ENCODE results near the gene PKD1. TPM values are rescaled to one million over a fixed set of nuclear protein-coding genes. Genes with fewer than 3 reads are reported as not detected.
A peak's percentile ranks its signal among the peaks of the same experiment; 100 is the strongest.

PKD1 gene
- total RNA-seq, 4 donors from 2014 or later, result 207 to 542 (median 381) TPM

DNA sequence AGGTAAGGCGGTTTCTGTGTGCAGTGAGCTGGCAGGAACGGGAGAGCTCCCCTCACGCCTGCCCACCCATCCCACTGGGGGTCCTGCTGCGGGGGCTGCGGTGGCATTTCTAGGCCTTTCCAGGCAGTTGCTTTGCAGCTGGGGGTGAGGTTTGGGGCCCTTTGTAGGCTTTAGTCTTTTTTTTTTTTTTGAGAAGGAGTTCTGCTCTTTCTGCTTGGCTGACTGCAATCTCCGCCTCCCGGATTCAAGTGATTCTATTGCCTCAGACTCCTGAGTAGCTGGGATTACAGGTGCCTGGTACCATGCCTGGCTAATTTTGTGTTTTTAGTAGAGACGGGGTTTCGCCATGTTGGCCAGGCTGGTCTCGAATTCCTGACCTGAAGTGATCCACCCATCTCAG, 76.8 kb downstream of the PKD1 start:
- no peak for DNase-seq (ENCODE audit: low spot score in 2 of 2)
- no peaks in the 10 kb centered on the region for H3K27me3 ChIP-seq
- H3K4me1 ChIP-seq, result peaks cover 0 to 19% (median 0%) of the 10 kb centered on the region in 4 donors
- H3K27ac ChIP-seq, result no peak overlapping the region
- peaks cover 0 to 93% (median 4%) of the 10 kb centered on the region in 3 donors for H3K36me3 ChIP-seq
- H3K9me3 ChIP-seq, result no peaks in the 10 kb centered on the region
- no peak overlapping the region for H3K4me3 ChIP-seq
- 91 to 94% methylated on average over 10 of the region's 10 CpGs for WGBS, 2 donors
- no peak for TF ChIP-seq POLR2A (IDR thresholded peaks at IDR 0.05)
- TF ChIP-seq, protein P1, sequence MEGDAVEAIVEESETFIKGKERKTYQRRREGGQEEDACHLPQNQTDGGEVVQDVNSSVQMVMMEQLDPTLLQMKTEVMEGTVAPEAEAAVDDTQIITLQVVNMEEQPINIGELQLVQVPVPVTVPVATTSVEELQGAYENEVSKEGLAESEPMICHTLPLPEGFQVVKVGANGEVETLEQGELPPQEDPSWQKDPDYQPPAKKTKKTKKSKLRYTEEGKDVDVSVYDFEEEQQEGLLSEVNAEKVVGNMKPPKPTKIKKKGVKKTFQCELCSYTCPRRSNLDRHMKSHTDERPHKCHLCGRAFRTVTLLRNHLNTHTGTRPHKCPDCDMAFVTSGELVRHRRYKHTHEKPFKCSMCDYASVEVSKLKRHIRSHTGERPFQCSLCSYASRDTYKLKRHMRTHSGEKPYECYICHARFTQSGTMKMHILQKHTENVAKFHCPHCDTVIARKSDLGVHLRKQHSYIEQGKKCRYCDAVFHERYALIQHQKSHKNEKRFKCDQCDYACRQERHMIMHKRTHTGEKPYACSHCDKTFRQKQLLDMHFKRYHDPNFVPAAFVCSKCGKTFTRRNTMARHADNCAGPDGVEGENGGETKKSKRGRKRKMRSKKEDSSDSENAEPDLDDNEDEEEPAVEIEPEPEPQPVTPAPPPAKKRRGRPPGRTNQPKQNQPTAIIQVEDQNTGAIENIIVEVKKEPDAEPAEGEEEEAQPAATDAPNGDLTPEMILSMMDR (IDR thresholded peaks at IDR 0.05), result no peak
- TF ChIP-seq EP300 (IDR thresholded peaks at IDR 0.05), result no peak

- Histone ChIP-seq H3K27ac (no peak overlapping the region), H3K36me3 (peaks cover 0 to 93% (median 0%) of the 10 kb centered on the region in 3 donors), H3K27me3 (no peaks in the 10 kb centered on the region), H3K4me1 (peaks cover 0 to 24% (median 0%) of the 10 kb centered on the region in 4 donors), H3K4me3 (no peak overlapping the region), H3K9me3 (no peaks in the 10 kb centered on the region)
- TF ChIP-seq, protein P1 (IDR thresholded peaks at IDR 0.05), result no peak
- TF ChIP-seq EP300 (IDR thresholded peaks at IDR 0.05) (no peak), POLR2A (IDR thresholded peaks at IDR 0.05) (no peak)
- DNase-seq (ENCODE audit: low spot score in 2 of 2), result no peak
- WGBS, 2 donors, result 77 to 89% methylated on average over 11 to 13 of the region's 13 CpGs
Measured at GRCh38 chr16:2058420-2058819, 77.3 kb downstream of the PKD1 start.

GRCh38 chr16:2057438-2057837, 78.3 kb downstream of the PKD1 start:
- 75 to 89% methylated on average over 10 of the region's 10 CpGs for WGBS, 2 donors

GRCh38 chr16:2056681-2057407, 78.9 kb downstream of the PKD1 start:
- Histone ChIP-seq H3K4me3 (no peak overlapping the region), H3K27ac (peak overlapping the region in 2 of 4 donors; percentile 54 to 67), H3K9me3 (no peaks in the 10 kb centered on the region), H3K27me3 (no peaks in the 10 kb centered on the region), H3K36me3 (peaks cover 0 to 93% (median 0%) of the 10 kb centered on the region in 3 donors), H3K4me1 (peaks cover 0 to 27% (median 0%) of the 10 kb centered on the region in 4 donors)
- no peak for DNase-seq (ENCODE audit: low spot score in 2 of 2)
- WGBS, 2 donors, result 62 to 64% methylated on average over 11 to 19 of the region's 19 CpGs
- TF ChIP-seq, protein P1 (IDR thresholded peaks at IDR 0.05), result peak; percentile 10 to 54 (median 34)
- TF ChIP-seq POLR2A (IDR thresholded peaks at IDR 0.05), result no peak

More at GRCh38 chr16:2057438-2057837, 78.3 kb downstream of the PKD1 start:
- no peak for TF ChIP-seq EP300 (IDR thresholded peaks at IDR 0.05)
- TF ChIP-seq, protein P1 (IDR thresholded peaks at IDR 0.05), result no peak
- TF ChIP-seq POLR2A (IDR thresholded peaks at IDR 0.05), result no peak
- Histone ChIP-seq H3K27me3 (no peaks in the 10 kb centered on the region), H3K9me3 (no peaks in the 10 kb centered on the region), H3K4me3 (no peak overlapping the region), H3K36me3 (peaks cover 0 to 93% (median 0%) of the 10 kb centered on the region in 3 donors), H3K27ac (peak overlapping the region in 1 of 4 donors; percentile 67), H3K4me1 (peaks cover 0 to 27% (median 0%) of the 10 kb centered on the region in 4 donors)
- no peak for DNase-seq (ENCODE audit: low spot score in 2 of 2)

DNA sequence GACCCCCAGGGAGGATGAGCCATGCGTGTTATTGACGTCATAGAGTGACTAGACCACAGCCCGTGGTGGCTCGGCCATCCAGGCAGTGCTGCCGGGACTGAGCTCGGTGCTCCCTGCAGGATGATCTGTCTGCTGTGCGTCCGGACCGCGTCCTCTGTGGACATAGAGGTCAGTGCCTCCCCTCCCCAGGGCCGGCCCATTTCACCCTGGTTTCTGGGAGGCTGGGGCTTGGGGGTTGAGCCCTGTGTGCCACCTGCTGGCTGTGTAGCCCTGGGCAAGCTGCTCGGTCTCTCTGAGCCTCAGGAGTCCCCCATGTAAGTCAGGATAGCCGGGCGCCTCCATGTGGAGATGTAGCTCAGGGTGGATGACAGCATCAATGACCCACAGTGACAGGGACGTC, 79.6 kb downstream of the PKD1 start:
- Histone ChIP-seq H3K4me3 (no peak overlapping the region), H3K27ac (peak overlapping the region in 2 of 4 donors; percentile 54 to 67), H3K9me3 (no peaks in the 10 kb centered on the region), H3K27me3 (no peaks in the 10 kb centered on the region), H3K36me3 (peaks cover 0 to 92% (median 0%) of the 10 kb centered on the region in 3 donors), H3K4me1 (peaks cover 0 to 27% (median 0%) of the 10 kb centered on the region in 4 donors)
- WGBS, 2 donors, result 41 to 44% methylated on average over 10 to 15 of the region's 15 CpGs
- no peak for DNase-seq (ENCODE audit: low spot score in 2 of 2)
- TF ChIP-seq POLR2A (IDR thresholded peaks at IDR 0.05) (no peak), EP300 (IDR thresholded peaks at IDR 0.05) (no peak)
- TF ChIP-seq, protein P1 (IDR thresholded peaks at IDR 0.05), result peak in 3 of 5 experiments; percentile 22 to 58 (median 31)
